Activated B cell treated with CpG ODN at 0.5 μM for 24 hours (primary cell): Measurements from ENCODE around the gene GPR63. TPM values are rescaled to one million over a fixed set of nuclear protein-coding genes. Genes with fewer than 3 reads are reported as not detected.

Experiments
- ATAC-seq: fragments of 200-7000 bp; cut with Tn5 transposase; one replicate; pipeline ENCODE4 v1.10.0; 2021; ENCODE audit warnings: low read depth, mild to moderate bottlenecking, moderate library complexity
- CTCF ChIA-PET: fragments of 350-600 bp; sonication (Branson Sonifier 250); formaldehyde crosslinking; loops from one replicate; lab custom pipeline; 2021; ENCODE audit warnings: antibody characterized with exemption; lab: Charles Lee
- POLR2A ChIA-PET: fragments of 350-600 bp; sonication (Branson Sonifier 250); formaldehyde crosslinking; loops from one replicate; lab custom pipeline; 2021; ENCODE audit warnings: antibody characterized with exemption; lab: Charles Lee
- DNase-seq: peaks from one replicate; pipeline ENCODE4 v3.0.0; 2022
- H3K27ac Mint-ChIP-seq: one replicate; pipeline ENCODE4 v1.8.0; 2020; ENCODE audit warnings: mixed read lengths
- H3K27me3 Mint-ChIP-seq: one replicate; pipeline ENCODE4 v1.8.0; 2021; ENCODE audit warnings: mixed read lengths
- H3K36me3 Mint-ChIP-seq: one replicate; pipeline ENCODE4 v1.8.0; 2021; ENCODE audit warnings: low read depth, mixed read lengths
- H3K4me1 Mint-ChIP-seq: one replicate; pipeline ENCODE4 v1.8.0; 2021; ENCODE audit warnings: mixed read lengths
- H3K4me3 Mint-ChIP-seq: one replicate; pipeline ENCODE4 v1.8.0; 2020; ENCODE audit warnings: mild to moderate bottlenecking, mixed read lengths
- H3K9me3 Mint-ChIP-seq: one replicate; pipeline ENCODE4 v1.8.0; 2020; ENCODE audit warnings: mixed read lengths
- intact Hi-C: fragments of 100-400 bp; cut with micrococcal nuclease; formaldehyde crosslinking; loops from one replicate; pipeline ENCODE4 v1.15.1; 2024
- total RNA-seq: library from RNA; stranded (reverse); gene quantifications from 2 replicates; pipeline ENCODE4 v1.2.3, GENCODE V29; 2022
- TF ChIP-seq, protein P1 (sequence below): fragments of 200-600 bp; IDR thresholded peaks from one replicate; pipeline ENCODE4 v1.8.0; 2022; ENCODE audit warnings: antibody characterized with exemption, mild to moderate bottlenecking

The GPR63 gene
- total RNA-seq, 1 donor from 2014 or later, result 0.11 TPM

DNA sequence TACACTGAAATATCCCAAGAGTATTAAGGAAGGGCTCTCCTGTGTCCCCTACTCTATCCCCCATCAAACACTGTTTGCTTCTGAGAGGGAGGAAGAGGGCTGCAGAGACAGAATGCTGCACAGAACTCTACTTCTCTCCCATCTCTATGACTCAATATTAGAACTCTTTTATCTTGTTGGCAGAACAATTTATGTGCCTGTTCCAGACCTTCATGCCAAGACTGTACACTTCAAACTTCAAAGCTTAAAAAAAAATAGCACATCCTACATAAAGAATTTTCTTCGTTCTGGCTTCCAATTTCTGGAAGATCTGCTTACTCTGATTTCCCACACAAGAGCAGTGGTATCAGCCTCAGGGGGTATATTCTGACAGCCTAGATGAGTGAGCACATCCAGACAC lies 19.6 kb upstream of the GPR63 start:
- ChIA-PET POLR2A (no interaction called here), CTCF (no interaction called here)
- TF ChIP-seq, protein P1, sequence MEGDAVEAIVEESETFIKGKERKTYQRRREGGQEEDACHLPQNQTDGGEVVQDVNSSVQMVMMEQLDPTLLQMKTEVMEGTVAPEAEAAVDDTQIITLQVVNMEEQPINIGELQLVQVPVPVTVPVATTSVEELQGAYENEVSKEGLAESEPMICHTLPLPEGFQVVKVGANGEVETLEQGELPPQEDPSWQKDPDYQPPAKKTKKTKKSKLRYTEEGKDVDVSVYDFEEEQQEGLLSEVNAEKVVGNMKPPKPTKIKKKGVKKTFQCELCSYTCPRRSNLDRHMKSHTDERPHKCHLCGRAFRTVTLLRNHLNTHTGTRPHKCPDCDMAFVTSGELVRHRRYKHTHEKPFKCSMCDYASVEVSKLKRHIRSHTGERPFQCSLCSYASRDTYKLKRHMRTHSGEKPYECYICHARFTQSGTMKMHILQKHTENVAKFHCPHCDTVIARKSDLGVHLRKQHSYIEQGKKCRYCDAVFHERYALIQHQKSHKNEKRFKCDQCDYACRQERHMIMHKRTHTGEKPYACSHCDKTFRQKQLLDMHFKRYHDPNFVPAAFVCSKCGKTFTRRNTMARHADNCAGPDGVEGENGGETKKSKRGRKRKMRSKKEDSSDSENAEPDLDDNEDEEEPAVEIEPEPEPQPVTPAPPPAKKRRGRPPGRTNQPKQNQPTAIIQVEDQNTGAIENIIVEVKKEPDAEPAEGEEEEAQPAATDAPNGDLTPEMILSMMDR, result no peak
- no peaks in the 10 kb centered on the region for H3K9me3 Mint-ChIP-seq
- intact Hi-C loops, result no loop called here
- DNase-seq (no peak), ATAC-seq (no peak)
- H3K4me1 Mint-ChIP-seq, result no peaks in the 10 kb centered on the region
- no peaks in the 10 kb centered on the region for H3K36me3 Mint-ChIP-seq
- H3K4me3 Mint-ChIP-seq, result no peak overlapping the region
- no peak overlapping the region for H3K27ac Mint-ChIP-seq
- peaks cover 10% of the 10 kb centered on the region for H3K27me3 Mint-ChIP-seq

DNA sequence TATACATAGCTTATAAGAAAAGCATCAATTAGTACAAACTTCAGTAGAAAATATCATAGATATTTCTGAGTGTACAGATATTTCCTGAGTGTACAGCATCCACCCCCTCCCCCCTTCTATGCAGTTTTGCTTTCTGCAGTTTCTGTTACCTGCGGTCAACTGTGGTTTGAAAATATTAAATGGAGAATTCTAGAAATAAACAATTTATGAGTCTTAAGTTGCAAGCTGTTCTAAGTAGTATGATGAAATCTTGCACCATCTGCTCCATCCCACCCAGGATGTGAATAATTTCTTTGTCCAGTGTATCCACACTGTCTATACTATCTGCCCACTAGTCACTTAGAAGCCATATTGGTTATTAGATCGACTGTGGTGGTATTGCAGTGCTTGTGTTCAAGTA lies 15.8 kb upstream of the GPR63 start:
- Mint-ChIP-seq H3K27me3 (peaks cover 4% of the 10 kb centered on the region), H3K4me1 (no peaks in the 10 kb centered on the region), H3K36me3 (no peaks in the 10 kb centered on the region), H3K9me3 (peaks cover 4% of the 10 kb centered on the region), H3K4me3 (no peak overlapping the region), H3K27ac (no peak overlapping the region)
- intact Hi-C loops, result no loop called here
- CTCF ChIA-PET, result no interaction called here
- POLR2A ChIA-PET, result no interaction called here
- ATAC-seq (no peak), DNase-seq (no peak)
- TF ChIP-seq, protein P1, result no peak

DNA sequence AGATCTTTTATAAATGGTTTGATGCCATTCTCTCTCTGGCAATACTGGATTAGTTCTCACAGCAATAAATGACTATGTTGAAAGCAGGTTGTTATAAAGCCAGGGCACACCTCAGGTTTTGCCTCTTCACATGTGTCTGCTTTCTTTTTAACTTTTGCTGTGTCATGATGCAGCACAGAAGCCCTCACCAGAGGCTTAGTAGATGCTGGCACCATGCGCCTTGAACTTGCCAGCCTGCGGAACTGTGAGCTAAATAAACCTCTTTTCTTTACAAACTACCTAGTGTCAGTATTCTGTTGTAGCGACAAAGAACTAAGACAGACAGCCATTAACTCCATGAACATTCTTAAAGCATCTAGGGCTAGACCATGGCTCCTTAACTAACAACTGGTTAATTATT lies 15.3 kb upstream of the GPR63 start:
- CTCF ChIA-PET, result no interaction called here
- ATAC-seq, result no peak
- Mint-ChIP-seq H3K4me3 (no peak overlapping the region), H3K27ac (no peak overlapping the region), H3K4me1 (no peaks in the 10 kb centered on the region), H3K27me3 (peaks cover 4% of the 10 kb centered on the region), H3K9me3 (peaks cover 5% of the 10 kb centered on the region), H3K36me3 (no peaks in the 10 kb centered on the region)
- TF ChIP-seq, protein P1, result no peak
- no peak for DNase-seq
- POLR2A ChIA-PET, result no interaction called here
- intact Hi-C loops, result no loop called here

DNA sequence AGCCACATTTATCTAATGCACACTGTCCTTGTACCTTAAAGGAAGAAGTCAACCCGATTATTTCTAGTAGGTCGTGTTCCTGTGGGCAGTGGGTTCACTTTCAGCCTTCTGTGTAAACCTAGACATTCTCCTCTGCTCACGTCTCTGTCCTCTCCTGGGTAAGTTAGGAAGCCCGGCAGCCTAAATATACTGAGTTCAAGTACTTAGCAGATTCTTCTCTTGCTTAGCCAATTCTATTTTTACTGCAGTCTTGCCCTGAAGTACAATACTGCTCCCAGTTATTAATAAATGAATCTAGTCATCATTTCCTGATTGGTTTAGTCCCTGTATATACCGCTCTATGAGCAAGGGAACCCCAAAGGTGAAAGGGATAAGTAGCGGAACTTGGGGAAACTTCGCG lies 14.6 kb upstream of the GPR63 start:
- intact Hi-C loops, result no loop called here
- no peak for DNase-seq
- Mint-ChIP-seq H3K27me3 (peaks cover 4% of the 10 kb centered on the region), H3K4me1 (no peaks in the 10 kb centered on the region), H3K9me3 (peaks cover 12% of the 10 kb centered on the region), H3K36me3 (no peaks in the 10 kb centered on the region), H3K27ac (no peak overlapping the region), H3K4me3 (no peak overlapping the region)
- CTCF ChIA-PET, result no interaction called here
- no peak for ATAC-seq
- POLR2A ChIA-PET, result no interaction called here
- TF ChIP-seq, protein P1, result no peak

DNA sequence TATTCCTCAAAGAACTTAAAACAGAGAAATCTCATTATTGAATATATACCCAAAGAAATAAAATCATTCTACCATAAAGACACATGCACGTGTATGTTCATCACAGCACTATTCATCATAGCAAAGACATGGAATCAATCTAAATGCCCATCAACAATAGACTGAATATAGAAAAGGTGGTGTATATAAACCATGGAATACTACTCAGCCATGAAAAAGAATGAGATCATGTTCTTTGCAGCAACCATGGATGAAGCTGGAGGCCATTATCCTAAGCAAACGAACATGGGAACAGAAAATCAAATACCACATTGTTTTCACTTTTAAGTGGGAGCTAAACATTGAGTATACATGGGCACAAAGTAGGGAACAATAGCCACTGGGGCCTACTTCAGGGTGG lies 12.3 kb upstream of the GPR63 start:
- ChIA-PET CTCF (no interaction called here), POLR2A (no interaction called here)
- Mint-ChIP-seq H3K4me1 (no peaks in the 10 kb centered on the region), H3K4me3 (no peak overlapping the region), H3K36me3 (no peaks in the 10 kb centered on the region), H3K27ac (no peak overlapping the region), H3K27me3 (peaks cover 18% of the 10 kb centered on the region), H3K9me3 (peaks cover 28% of the 10 kb centered on the region)
- TF ChIP-seq, protein P1, result no peak
- ATAC-seq (no peak), DNase-seq (no peak)
- intact Hi-C loops, result no loop called here
